Stromal cell of bone marrow (primary cell): ENCODE measurements around the gene CCDC158.
A peak's percentile ranks its signal among the peaks of the same experiment; 100 is the strongest.
"Not testable (repeated sequence)": the region's sequence is repeated elsewhere in the genome, so short reads cannot be mapped to it uniquely, and the experiment has no call there.

Experiments
- DNase-seq: peaks from one replicate; pipeline ENCODE4 v3.0.0-alpha.2; 2012; ENCODE audit warnings: low read depth

The CCDC158 gene

DNA sequence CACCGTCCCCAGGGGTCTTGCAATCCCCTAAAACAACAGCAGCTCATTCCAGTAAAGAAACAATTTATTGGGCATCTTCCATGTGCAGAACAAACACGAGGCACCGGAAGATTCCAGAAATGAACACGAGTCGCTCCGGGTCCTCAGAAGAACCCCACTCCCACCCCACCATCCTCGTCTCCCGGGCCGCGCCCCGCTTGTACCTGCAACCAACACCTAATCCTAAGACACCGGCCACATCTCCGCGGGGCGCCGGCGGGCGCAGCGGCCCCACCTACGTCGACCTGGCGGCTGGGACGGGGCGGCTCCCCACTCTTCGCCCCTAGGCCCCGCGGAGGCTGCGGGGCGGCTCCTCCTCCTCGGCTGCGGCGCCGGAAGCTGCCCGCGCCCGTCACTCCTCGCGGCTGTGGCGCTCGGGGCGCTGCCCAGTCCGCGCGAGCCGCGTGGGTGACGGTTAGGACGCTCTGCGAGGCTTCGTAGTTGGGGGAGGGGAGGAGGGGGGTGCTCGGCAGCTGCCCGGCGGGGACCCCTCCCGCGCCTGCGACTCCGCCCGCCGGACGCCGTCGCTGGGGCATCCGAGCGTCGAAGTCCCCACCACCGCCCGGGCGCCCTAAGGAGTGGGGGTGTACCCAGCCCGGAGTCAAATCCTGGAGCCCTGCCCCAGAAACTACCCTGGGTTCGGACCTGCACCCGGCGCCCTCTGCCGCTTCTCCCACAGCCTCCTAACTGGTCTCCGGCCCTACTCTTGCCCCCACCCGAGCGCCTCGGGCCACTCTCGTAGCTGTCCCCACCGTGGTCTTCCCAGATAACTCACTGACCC is at the start of gene CCDC158:
TSS of gene CCDC158 (minus strand) at position 380 of the 820 bp plus-strand sequence. CDS start 17,934 bp downstream, outside the sequence.
- DNase-seq: no peak

DNA sequence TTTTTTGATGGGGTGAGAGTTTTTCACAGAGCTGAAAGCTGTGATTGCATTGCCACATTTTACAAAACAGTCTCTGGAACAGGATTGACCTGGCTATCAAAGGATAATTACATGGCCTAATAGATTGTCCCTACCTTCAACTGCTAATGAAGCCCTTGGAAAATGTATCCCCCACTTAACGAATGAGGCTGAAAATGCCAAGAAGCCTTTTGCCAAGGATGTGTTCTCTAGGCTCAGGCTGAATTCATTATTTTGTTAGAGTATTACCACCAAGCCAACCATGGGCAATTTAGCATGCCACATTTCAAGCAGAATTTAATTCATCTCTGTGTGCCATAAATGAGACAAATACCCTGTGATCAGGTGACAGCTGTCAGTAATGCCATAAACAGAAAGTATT is 49.6 kb upstream of the CCDC158 start:
- DNase-seq: no peak

DNA sequence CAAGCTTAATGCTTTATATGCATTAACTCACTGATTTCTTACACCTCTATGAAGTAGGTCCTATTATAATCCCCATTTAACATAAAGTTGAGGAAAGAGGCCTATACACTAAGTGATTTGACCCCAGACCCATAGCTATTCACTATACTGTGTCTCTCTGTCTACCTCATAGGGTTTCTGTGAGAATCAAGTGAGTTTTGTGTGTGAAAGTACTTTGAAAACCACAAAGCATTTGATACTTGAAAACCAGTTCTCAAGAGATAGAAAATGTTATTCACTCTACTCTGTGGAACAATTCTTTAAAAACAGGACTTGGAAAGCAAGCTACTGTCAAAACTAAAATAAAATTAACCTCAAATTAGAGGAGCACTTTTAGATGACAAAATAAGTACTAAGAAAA is 49.1 kb upstream of the CCDC158 start:
- no peak for DNase-seq

DNA sequence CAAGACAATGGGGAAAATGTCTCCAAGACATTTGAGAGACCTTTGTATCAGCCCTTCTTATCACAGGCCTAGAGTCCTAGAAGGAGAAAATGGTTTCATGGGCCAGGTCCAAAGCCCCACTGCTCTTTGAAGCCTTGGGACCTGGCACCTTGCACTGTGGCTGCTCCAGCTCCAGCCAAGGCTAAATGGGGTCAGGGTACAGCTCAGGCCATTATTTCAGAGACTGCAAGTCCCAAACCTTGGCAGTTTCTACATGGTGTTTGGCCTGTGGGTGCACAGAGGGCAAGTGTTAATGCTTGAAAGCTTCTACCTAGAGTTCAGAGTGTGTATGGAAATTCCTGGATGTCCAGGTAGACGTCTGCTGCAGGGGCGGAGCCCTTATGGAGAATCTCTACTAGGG is 42.6 kb upstream of the CCDC158 start:
- DNase-seq: no peak

DNA sequence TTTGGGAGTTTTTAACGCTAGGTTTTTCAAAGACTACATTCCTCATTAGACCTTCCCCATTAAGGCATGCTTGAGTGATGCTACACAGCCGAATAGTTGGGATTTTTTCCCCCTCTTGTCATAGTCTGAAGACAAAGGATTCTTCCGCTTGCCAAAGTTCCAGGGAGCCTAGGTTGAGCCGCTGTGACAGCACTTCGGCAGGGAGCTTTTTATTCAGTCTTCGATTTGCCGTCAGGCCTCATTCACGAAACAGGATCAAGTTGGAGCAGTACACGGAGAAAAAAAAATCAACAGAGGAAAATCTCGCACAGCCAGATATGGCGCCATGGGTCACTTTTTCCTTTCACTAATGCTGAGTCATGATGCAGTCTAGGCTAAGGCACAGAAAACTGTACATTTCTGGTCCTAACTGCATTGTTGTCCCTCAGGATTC is 38.4 kb upstream of the CCDC158 start:
- no peak for DNase-seq

DNA sequence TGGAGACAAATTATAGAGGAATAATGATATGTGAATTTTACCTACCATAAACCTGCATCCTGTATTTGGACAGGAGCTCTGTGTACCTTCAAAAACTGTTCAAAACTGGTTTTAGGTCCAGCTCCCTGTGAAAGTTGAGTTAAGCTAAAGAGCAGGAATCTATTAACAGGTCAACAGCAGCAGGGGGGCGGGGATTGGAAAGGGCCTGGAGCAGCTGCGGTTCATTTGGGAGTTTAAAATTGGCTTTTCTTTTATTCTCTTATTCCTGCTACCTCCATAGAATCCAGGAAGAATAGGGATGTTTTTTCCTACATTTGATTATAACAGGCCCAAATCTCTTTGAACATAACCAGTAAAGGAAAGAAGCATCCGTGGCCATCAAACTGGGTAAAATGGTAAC is 37.9 kb upstream of the CCDC158 start:
- no peak for DNase-seq

DNA sequence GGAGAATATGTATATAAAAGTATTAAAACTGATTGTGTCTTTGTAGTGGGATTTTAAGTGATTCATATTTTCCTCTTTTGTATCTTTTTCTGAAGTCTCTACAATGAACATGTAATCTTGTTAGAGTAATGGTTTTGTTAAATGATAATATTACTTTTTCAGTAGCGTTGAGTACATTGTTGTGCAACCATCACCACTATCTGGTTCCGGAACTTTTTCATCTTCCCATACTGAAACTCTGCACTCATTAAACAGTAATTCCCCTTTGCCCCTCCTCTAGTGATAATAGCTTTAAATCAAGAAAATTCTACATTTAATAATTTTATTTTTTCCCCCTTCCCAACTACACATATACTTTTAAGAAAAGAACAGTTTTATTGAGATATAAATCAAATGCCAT is 37.4 kb upstream of the CCDC158 start:
- DNase-seq: no peak

DNA sequence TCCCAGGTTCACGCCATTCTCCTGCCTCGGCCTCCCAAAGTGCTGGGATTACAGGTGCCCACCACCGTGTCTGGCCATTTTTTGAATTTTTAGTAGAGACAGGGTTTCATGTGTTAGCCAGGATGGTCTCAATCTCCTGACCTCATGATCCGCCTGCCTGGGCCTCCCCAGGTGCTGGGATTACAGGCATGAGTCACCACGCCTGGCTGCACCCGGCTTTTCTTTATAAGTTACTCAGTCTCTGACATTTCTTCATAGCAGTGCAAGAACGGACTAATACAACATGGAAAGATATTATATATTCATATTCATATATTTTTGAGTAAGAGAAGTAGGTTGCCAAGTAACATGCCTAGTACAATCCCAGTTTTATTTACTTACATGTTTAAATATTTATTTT is 36.9 kb upstream of the CCDC158 start:
- no peak for DNase-seq

DNA sequence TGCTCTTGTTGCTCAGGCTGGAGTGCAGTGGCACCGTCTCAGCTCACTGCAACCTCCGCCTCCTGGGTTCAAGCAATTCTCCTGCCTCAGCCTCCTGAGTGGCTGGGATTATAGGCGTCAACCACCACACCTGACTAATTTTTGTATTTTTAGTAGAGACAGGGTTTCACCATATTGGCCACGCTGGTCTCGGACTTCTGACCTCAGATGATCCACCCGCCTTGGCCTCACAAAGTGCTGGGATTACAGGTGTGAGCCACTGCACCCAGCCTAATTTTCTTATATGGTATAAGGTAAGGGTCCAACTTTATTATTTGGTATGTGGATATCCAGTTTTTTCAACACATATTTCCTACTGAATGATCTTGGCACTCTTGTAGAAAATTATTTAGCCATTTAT is 33.1 kb upstream of the CCDC158 start:
- not testable (repeated sequence) for DNase-seq

DNA sequence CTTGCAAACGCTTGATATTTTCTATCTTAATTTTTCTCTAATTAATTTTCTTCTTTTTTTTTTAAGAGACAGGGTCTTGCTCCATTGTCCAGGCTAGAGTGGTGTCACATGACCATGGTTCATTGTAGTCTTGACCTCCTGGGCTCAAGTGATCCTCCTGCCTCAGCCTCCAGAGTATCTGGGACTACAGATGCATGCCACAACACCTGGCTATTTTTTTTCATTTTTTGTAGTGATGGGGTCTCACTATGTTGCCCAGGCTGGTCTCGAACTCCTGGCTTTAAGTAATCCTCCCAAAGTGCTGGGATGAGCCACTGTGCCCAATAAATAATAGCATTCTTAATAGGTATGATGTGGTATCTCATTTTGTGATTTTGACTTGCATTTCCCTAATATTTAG is 32.3 kb upstream of the CCDC158 start:
- no peak for DNase-seq

DNA sequence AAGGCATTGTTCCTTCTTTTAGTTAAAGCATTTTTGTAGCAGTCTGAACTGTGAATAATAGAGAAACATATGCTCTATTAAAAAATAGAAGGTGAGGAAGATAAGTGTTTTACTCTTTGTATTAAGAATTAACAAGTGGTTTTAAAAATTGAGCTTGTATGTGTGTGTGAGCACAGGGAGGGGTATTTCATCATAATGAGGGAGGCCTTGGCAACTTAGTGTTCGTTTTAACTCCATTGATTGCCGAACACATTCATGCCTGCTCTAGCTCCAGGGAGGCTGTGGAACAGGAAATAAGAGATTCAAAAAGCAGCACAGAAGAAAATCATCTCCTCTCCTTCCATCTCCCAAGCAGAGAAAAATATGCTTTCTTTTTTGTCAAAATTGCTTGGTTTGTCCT is 28.9 kb upstream of the CCDC158 start:
- no peak for DNase-seq

DNA sequence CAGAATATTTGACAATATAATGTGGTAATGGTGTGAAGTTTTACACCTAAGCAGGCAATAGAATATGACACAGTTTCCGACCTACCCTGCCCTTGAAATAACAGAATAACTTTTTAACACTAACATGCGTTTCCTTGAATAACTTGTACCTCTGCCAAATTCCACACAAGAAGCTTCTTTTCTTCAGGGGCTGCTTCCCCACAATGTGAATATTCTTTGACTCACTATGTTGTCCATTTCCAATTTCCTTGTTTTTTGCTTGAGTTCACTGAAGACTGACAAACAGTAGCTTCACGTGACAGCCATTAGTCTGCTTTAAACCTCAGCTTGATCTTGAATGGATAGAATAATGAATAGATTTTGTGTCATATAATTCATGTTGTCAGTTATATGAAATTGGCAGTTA is 28.4 kb upstream of the CCDC158 start:
- no peak for DNase-seq

DNA sequence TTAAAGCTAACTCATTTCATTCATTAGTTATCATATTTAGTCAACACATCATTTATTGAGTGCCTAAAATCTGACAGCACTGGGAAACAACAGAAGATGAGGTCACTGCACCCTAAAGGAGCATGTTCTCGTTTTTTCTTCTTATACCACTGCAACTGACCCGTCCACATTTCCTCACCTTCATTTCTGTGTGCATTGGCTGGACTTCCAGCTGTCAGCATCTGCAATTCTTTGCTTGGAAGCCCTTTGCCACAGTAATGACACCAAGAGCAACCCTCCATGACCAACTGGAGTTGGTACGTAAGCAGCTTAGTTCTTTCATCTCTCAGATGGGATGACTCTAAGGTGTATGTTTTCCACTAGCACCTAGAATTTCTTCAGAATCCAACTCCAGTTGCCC is 27.3 kb upstream of the CCDC158 start:
- DNase-seq: no peak

DNA sequence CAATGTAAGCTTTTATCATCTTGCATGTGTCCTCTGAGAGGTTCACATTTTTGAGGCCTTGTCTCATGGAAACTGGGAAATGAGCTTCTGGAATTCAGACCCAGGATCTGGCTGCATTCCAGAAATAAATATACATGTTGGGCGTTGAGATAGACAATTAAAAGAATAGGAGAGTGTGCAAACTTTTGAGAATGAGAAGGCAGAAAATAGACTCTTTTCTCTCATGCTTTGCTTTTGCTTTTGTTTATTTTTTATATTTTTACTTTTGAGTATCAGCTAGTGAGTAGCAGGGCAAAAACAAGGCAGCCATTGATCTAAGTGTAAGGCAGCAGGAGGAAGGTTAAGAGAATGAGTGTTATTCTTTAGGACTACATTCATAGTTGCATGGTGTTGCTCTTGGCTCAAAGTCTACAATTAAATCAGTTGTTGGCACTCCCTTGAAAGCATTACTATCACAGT is 26.5 kb upstream of the CCDC158 start:
- DNase-seq: peak; percentile 18

DNA sequence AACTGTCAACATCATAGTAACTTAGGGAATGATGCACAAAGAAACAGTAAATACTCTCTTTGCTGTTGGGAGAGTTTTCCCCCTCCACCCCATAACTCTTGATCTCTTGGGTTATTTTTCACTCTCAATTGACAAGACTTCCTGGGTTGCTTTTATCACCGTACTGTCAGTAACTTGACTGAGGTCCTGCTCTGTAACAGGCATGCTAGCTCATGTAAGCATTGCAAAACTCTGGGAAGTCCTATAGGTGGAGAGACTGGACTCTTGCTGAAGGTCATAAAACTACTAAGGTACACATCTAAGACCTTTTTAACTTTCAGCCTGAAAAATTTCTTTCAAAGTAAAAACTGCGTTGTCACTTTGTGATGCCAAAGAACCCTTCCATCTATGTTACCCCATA is 25.0 kb upstream of the CCDC158 start:
- no peak for DNase-seq

DNA sequence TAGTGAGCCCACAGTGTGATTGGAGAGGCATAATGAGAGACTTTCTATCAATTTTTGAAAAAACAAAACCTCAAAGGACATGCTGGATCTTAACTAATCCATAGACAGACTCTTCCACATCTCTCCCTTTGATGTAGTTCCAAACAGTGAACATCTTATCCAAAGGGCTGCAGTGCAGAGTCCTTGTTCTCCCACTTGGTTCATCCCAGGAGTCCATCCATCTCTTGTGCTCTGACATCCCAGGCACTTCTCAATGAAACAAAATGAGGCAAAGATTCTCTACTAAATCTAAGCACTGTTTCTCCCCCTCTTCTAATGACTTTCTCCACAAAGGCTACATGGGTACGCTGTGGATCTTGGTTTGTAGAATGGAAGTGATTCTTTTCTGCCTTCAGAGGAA is 22.4 kb upstream of the CCDC158 start:
- no peak for DNase-seq

DNA sequence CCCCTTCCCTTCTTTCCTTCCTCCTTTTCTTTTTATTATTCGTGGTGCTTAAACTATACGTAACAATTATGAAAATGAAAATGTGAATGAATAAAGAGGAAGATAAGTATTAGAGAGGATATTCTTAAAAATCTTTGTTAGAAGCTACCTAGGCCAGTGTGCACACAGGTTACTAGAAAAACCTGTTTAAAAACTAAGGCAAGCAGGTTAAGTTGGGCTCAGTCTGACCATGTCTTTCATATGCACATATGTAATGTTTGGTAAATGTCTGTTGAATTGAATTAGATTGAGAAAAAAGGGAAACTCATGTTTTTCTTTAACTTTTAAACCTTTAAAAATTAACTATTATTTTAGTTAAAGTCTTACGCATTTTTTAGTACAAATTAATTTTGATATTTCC is 21.9 kb upstream of the CCDC158 start:
- no peak for DNase-seq

DNA sequence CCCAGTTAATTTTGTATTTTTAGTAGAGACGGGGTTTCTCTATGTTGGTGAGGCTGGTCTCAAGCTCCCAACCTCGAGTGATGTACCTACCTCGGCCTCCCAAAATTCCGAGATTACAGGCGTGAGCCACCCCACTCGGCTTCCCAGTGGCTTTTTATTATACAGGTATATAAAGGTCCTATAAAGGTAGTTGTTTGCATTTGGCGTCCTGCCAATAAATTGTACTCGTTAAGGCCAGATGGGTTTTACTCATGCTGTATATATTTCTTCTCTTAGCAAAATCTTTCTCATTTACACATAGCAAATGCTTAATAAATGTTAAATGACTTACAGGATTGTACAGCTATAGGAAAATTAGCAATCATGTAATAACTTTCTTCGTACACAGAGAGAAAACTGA is 20.9 kb upstream of the CCDC158 start:
- no peak for DNase-seq

DNA sequence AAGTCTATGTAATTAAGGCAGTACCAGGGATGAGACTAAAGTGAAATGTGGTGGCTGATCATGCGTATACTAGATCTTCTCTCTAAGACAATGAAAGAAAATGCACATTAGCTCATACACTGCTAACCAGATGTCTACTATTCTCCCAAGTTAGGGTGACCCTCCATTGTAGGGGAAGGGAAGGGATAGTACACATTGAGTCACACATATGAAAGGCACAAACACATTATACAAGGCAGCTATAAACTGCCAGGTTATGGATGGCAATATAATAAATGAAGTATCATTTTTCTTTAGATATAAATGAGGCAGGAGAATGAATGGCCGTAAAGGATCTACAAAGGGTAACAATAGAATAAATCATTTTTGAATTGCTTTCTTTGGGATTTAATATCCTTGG is 18.6 kb upstream of the CCDC158 start:
- DNase-seq: no peak

DNA sequence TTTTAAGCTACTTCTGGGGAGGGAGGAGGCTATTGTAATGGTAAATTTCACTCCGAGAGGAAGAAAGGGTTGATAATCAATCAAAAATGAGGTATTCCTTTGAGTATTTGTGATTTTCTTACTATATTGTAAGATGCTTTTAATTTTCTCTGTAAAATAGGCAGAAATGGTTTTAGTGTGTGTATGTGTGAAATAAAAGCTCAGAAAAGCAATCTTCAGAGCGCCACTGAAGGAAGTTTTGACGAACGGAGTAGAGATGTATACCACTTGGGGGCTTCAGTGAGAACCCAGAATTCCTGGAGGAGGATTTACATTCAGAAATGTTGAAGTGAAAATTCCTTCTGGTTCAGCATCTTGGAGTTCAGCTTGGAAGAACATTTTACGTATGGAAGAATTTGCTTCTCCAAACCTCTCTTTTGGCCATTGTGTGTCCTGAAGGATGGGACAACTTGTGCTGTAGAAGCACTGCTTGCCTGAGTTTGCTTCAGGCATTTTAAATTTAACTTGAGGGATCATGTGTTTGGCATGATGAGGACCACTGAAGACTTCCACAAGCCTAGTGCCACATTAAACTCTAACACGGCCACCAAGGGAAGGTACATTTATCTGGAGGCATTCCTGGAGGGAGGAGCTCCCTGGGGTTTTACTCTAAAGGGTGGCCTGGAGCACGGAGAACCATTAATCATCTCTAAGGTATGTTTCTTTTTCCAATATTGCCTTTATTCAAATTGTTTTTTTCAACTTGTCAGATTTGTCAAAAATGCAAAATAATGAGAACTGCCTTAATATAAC is 14.8 kb upstream of the CCDC158 start:
- DNase-seq: no peak

DNA sequence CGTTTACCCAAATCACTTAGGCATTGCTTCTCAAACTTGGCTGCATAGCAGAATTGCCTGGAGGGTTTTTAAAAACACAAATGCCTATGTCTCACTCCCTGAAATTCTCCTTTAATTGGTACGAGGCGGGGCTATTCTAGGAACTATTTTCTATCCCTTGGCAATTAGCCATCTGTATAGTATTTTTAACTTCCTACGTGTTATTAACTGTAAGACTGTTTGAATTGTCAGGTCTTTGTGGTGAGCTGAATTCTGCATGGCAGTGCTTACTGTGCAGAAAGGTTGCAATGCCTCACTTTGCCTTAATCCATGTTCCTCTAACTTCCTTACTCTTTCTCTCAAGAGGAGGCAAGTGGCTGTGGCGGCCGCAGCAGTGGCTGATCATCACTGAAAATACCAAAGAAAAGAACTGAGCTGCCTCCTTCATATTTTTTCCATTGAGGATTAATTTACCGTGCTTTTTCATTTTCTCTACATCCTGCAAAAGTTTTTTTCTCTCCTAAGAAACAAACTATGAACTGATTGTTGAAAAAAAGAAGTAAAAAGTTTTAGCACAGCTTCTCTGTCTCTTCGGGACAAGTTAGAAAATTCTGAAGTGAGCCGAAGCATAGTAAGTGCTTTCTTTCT is 14.1 kb upstream of the CCDC158 start, which contains the start of gene SHROOM3:
TSS of gene SHROOM3 (plus strand) at position 329 of the 627 bp plus-strand sequence. CDS start 824 bp downstream, outside the sequence.
- no peak for DNase-seq

DNA sequence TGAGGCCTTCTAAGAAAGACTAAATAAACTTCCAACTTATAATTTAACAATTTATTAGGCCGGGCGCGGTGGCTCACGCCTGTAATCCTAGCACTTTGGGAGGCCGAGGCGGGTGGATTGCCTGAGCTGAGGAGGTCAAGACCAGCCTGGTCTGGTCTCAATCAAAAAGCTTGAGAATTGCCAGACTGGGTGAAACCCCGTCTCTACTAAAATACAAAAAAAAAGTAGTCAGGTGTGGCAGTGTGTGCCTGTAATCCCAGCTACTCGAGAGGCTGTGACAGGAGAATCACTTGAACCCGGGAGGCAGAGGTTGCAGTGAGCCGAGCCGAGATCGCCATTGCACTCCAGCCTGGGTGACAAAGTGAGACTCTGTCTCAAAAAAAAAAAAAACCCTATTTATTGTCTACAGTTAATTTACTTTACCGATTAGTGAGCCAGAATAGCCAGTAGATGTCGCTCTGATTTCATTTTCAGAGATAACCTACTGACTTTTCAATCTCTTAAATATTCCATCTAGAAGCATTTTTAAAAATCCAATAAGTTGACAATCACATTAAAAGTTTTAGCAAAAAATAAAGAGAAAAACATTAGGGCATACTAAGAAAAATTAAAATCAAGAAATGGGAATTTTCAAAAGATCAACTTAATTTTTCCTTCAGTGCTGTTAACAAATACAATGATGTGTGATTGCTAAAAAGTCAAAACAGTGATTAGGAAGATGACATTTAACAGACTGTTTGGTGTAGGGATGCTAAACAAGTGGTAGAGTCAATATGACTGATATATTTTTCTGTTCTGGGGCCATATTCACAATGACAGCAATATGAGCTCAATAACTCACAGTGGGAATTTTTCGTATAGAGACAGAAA is 9.8 kb upstream of the CCDC158 start:
- peak; percentile 33 for DNase-seq
